GM18526 (cell line): Measurements from ENCODE around the gene NKAIN2.

Experiments used
- POLR2A ChIP-seq: IDR thresholded peaks from 3 replicates; pipeline ENCODE4 v1.6.1; 2011; ENCODE audit not compliant: insufficient read length; ENCODE audit errors: extremely low read depth

Gene NKAIN2

GRCh38 chr6:124324237-124324636 lies 520.6 kb downstream of the NKAIN2 start:
- no peak for TF ChIP-seq POLR2A

GRCh38 chr6:124330197-124330596 lies 526.5 kb downstream of the NKAIN2 start:
- no peak for TF ChIP-seq POLR2A

- no peak for TF ChIP-seq POLR2A
These were observed 530.7 kb downstream of the NKAIN2 start for GRCh38 chr6:124334359-124334758.

- no peak for TF ChIP-seq POLR2A
These were observed 536.1 kb downstream of the NKAIN2 start for GRCh38 chr6:124339610-124340334.

- no peak for TF ChIP-seq POLR2A
These were observed 551.5 kb downstream of the NKAIN2 start for GRCh38 chr6:124355146-124355545.

GRCh38 chr6:124356276-124356810 lies 552.7 kb downstream of the NKAIN2 start:
- TF ChIP-seq POLR2A: no peak

- no peak for TF ChIP-seq POLR2A
These were observed 553.1 kb downstream of the NKAIN2 start for GRCh38 chr6:124356811-124357210.

- TF ChIP-seq POLR2A: no peak
These were observed 564.5 kb downstream of the NKAIN2 start for GRCh38 chr6:124368131-124368530.

- no peak for TF ChIP-seq POLR2A
These were observed 568.4 kb downstream of the NKAIN2 start for GRCh38 chr6:124371974-124372475.

- TF ChIP-seq POLR2A: no peak
These were observed 569.7 kb downstream of the NKAIN2 start for GRCh38 chr6:124373386-124373785.

GRCh38 chr6:124389127-124389526 lies 585.5 kb downstream of the NKAIN2 start:
- TF ChIP-seq POLR2A: no peak

GRCh38 chr6:124393536-124393935 lies 589.9 kb downstream of the NKAIN2 start:
- TF ChIP-seq POLR2A: no peak

GRCh38 chr6:124396361-124396760 lies 592.7 kb downstream of the NKAIN2 start:
- TF ChIP-seq POLR2A: no peak

GRCh38 chr6:124400261-124400999 lies 596.8 kb downstream of the NKAIN2 start:
- no peak for TF ChIP-seq POLR2A

GRCh38 chr6:124420116-124420840 lies 616.6 kb downstream of the NKAIN2 start:
- no peak for TF ChIP-seq POLR2A
